A204.1 (cell line): ENCODE results near the gene HDAC7.

Experiments used
- FAIRE-seq: peaks from 2 replicates; lab custom pipeline; 2012; peaks lifted over from hg19 to GRCh38; lab: Jason Lieb, UNC

The HDAC7 gene

GRCh38 chr12:47758834-47759690, 60.6 kb downstream of the HDAC7 start, which contains the start of gene RAPGEF3:
TSS of gene RAPGEF3 (minus strand) at chr12:47758880. CDS start at chr12:47758556, 324 bp downstream.
- FAIRE-seq, result no peak

GRCh38 chr12:47758584-47758833, 61.2 kb downstream of the HDAC7 start:
- no peak for FAIRE-seq

DNA sequence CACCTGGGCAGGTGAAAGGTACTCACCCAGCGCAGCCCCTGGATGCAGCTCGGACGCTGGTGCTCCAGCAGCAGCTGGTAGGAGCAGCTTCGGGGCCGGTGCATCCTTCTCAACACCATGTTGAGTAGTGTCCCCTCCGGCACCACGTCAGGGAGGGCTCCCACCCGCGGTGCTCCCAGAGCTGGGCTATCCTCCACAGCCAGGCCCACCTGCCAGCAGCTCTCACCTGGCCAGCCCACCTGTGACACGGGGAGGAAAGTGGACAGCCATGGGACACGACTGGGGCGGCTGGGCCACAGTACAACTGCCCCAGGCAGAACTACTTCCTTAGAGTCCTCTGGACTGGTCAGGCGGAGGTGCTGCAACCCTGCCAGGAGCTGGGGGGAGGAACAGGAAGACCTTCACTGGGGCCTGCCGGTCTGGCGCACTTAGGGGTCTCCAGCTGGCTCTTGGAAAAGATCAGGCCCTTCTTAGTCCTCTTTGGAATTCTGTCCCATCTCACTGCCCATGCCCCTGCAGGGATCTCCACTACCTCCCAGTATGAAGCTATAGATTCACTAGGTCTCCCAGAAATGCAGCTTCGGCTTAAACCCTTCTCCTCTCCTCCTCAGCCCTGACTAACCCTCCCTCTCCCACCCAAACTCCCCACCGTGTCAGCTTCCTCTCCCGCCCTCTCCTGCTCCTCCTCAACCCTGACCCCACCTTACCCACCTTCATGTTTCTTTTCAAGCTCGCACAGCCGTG, 61.7 kb downstream of the HDAC7 start:
- no peak for FAIRE-seq

GRCh38 chr12:47757364-47757839, 62.3 kb downstream of the HDAC7 start:
- FAIRE-seq, result no peak

GRCh38 chr12:47755655-47756562, 63.8 kb downstream of the HDAC7 start:
- FAIRE-seq, result no peak

GRCh38 chr12:47754881-47755280, 64.8 kb downstream of the HDAC7 start:
- FAIRE-seq, result no peak

DNA sequence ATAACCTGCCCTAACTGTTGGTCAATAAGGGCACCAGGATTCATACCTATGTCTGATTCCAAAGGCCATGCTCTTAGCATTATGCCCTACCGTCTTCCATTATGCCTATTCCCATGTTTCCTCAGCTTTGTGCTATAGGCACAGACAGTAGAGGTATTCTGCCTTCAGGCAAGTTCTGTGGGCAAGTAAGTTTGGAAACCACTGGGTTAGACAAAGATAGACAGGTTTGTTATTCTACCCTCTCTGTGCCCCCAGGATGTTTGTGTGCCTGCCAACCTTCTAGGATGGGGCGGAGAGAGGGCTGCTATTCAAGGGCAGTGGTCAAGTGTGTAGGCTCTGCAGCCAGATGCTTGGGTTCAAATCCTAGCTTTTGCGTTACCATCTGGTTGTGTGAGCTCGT, 65.6 kb downstream of the HDAC7 start:
- FAIRE-seq, result no peak

DNA sequence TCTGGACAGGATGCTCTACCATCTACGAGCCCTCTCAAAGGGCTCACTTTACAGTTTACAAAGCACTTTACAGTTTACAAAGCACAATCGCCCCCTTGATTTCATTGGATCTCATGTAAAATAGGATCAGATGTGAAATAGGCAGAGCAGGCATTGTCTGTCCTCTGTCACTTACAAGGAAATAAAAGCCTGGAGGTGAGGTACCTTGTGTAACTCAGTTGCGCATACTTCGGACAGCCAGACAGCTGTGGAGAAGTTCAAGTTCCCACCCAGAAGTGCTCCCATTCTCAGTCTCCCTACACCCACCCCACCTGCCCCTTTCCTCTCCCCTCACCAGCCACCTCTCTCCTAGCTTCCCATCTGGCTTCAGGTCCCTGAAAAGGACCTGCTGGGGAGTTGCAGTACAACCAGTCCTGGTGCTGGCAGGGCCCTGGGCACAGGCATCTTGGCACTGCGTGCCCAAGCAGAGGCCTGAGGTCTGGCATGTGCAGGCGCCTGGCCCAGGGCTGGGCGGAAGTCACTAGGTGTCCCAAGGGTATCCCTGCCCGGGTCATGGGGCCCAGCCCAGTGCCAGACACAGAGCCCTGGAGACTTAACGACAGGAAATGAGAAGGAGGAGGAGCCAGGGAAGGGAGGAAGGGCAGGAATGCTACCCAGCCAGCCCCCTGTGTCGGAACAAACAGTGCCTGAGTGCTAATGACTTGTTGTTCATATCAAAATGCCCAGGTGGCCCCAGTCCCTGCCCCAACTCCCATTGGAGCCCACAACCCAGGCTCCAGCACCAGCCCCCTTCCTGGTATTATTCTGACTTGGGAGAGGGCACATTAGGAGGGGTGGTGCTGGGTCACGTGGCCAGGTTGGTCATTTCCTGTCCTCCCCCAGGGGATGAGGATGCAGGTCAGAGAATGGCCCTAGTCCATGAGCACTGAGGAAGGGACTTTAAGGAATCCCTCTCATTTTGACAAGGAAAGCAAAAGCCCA, 66.4 kb downstream of the HDAC7 start:
- FAIRE-seq, result no peak

DNA sequence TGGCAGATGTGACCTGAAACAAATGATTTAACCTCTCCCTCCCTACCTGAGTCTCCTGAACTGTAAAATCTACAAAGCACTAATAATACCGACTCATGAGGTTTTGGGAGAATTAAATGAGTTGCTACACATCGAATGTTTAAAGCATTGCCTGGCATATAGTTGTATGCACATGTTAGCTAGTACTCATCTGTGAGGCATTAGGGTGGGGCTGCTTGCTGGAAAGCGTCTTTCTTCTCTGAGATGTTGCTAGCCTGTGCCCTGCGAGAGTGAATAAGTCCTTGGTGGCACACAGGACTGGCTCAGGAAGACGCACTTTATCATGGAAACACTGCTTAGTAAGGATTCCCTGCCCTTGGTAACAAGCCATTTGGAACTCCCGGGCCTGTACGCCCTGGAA, 67.2 kb downstream of the HDAC7 start:
- FAIRE-seq, result no peak

DNA sequence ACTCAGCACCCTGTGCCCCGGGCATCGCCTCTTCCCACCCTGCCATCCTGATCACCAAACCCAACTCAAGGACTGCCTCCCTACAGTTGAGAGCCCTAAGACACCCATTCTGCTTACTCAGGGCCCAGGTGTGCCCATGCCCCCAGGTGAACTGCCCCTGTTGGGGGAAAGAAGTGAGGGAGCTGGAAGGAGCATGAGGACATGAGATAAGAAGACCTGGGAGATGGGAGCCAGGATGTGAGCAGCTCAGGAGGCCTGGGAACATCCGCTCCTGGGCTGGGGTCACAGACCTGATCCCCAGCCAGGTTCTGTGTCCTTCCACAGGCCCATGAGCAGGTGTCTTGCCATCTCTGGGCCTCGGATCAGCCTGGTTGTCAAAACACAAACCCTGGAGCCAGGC, 67.6 kb downstream of the HDAC7 start:
- FAIRE-seq, result no peak

DNA sequence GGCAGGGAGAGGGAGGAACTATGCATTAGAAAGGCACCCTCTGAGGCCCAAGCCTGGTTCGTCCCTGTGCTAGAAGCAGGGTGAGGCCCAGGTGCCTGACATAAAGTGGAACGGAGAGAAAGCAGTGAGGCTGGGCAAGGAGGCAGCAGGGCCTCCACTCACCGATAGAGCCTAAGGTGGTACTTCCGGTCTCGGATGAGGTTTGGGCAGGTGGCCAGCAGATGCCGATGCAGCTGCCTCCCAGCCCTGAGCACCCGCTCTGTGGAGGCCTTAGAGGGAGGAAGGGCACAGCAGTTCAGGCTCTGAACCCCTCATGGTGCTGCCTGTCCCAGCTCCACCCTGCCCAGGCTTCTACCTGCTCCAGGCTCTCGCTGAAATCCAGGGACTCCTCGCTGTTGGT, 68.1 kb downstream of the HDAC7 start:
- no peak for FAIRE-seq

DNA sequence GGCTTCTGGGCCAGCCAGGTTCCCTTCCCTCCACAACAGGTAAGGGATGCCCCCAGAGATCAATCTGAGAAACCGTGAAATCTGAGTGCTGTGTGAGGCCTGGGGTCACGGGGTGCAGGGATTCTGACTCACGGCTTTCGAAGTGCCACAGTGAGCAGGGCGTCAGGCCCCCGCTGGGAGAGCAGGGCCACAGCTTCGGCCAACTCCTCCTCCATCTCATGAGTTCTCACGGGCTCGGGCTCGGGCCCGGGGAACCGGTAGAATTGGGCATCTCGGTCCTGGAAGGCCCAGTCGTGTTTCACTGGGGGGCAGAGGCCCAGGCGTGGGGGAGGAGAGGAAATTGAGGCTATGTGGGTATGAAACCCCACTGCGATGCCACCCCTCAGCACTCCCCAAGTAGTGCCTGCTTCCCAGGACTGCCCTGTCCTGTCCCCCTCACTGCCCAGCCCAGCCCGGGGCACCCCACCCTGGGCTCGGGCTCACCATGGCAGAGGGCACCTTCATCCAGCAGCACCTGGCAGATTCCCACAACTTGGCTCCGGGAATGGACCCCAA, 68.7 kb downstream of the HDAC7 start:
- FAIRE-seq, result no peak

DNA sequence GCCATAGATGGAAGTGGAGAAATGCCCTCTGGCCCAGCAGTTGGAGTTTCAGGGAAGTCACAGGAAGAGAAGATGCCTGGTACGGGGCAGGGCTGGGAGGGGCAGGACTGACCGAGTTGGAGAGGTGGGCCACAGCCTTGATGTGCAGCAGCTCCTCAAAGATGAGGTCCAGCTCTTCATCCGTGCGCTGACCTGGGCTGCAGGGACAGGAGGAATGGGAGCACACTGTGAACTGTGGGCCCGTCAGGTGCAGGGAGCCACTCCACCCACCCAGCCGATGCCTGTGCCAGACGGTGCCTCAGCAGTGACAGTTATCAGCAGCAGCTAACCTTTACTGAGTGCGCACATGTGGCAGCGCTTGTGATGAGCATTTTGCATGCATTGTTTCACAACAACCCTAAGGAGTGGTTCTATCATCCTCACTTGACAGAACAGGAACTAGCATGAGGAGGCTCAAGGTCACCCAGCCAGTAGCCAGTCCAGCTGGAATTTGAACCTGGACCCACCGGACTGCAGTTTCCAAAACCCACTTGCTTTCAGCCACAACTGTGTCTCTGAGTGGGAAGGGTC, 69.4 kb downstream of the HDAC7 start:
- FAIRE-seq, result no peak

DNA sequence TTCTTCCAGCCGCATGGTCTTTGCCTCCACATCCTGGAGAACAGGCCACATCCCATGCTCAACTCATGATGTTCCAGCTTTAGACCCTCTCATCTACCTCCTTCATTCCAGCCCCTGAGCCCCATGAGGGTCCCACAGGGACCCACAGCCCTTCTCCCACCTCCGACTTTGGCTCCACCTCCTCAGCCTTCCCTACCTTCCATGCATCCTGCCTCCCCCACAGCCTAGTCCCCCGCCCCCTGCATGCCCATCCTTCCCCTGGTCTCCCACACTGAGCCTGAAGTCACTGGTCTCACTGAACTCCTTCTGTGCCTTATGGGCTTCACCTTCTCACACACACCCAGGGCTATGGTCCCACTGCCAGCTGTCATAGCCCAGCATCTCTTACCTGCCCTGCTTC, 70.8 kb downstream of the HDAC7 start:
- no peak for FAIRE-seq

- no peak for FAIRE-seq
These were observed 71.2 kb downstream of the HDAC7 start for GRCh38 chr12:47748507-47748828.

DNA sequence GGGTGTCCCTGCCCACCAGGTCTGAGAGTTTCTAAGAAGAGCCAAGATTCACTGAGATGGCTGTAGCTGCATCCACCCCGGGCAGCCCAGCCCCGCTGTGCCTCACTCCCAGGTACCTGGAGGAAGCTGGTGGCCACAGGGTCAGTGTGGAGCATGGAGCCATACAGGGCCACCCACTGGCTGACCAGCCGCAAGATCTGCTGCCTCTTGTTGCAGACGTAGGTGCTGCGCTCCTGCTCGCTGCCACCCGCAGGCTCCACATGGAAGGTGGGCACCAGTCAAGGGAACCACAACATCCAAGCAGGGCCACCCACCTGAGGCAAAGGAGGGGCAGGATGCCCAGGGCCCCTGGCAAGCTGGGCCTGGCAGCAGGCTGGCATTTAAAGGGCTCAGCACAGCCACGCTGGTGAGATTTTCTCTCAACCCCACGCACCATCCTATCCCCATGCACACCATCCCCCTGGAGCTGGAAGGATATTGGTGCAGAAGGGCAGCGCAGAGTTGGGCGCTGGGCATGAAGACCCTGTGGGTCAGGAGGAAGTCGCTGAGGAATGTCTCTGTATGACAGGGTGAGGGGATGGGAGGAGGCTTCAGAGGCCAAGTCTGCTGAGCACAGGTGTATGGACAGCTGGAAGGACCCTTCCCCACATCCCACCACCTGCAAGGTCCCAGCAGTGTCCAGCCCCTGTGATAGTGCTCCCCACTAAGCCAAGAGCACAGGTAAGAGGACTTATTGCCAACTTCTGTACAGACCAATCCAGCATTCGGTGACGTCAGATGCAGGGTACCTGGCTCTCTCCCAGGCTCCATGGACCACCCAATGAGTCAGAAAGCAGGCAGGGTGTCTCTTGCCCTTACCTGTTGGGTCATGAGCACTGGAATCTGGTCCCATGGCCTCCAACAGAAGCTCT, 71.9 kb downstream of the HDAC7 start:
- FAIRE-seq, result no peak

DNA sequence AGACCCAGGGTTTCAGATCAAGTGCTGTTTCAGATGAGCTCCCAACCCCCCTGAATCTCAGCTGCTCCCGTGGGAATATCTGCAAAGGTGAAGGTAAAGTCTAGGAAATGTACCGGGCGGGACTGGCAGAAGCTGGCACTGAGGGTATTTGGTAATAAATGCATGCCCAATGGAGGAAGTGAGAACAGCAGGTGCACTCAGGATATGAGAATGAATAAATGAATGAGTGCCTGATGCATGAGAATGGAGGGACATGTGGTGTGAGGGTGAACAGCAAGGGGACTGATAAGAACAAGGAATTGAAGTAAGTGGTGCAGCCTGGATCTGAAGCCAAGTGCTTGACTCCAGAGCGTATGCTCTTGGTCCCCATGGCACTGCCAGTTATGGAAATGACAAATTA, 72.6 kb downstream of the HDAC7 start:
- FAIRE-seq, result no peak

GRCh38 chr12:47746523-47746922, 73.2 kb downstream of the HDAC7 start:
- no peak for FAIRE-seq

DNA sequence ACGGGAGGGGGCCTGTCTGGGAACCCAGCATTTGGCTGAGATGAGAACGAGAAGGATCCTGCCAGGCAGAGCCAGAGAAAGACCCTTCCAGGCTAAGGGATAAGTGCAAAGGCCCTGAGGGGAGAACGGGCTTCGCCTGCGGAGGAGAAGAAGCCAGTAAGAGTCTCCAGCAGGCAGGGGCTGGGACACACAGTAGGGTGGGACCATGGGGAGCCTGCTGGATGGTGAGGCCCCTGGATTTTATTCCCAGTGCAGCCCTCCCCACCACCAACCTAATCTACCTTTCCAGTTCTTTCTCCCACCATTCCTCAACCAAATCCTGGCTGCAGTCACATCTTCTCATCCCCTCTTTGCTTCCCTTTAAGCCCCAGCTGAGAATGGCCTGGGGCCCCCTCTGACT, 73.6 kb downstream of the HDAC7 start:
- FAIRE-seq, result no peak

DNA sequence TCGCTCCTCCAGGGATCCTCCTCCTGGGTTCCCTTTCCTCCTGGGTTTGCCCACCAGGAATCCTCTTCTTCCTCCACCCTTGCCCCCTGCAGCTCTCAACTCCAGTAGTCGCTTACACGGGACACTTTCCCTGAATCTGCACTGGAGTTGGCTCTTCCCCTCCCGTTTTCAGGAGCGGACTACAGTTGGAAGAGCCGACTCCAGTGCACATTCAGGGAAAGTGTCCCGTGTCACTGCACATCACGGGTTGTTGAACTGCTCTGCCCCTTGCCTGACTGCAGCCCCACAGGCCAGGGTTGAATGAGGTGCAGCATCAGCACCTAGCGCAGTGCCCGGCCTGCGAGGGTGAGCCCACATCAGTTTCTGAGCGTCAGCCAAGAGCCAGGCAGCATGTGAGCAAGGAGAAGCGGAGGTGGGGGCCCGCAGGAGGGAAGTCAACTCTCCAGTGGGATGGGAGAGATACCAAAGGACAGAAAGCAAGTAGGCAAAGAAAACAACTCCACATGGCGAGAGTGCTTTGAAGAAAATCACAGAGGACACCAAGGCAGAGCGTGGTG, 74.1 kb downstream of the HDAC7 start:
- no peak for FAIRE-seq
